HepG2 (cell line): ENCODE results near the gene NPB. TPM values are rescaled to one million over a fixed set of nuclear protein-coding genes. Genes with fewer than 3 reads are reported as not detected.
A peak's percentile ranks its signal among the peaks of the same experiment; 100 is the strongest.

Source experiments
- AGO2 ChIP-seq: fragments of 200-400 bp; formaldehyde crosslinking; optimal IDR thresholded peaks from 2 replicates; pipeline ENCODE3; 2017; ENCODE audit warnings: mild to moderate bottlenecking, low read depth, low read length, moderate library complexity
- ATAD3A ChIP-seq: sonication (generic); formaldehyde crosslinking; IDR thresholded peaks from 2 replicates; pipeline ENCODE4 v1.4.0; 2020; ENCODE audit warnings: missing genetic modification reagents
- ATF4 ChIP-seq, 2 experiments: fragments of 450-650 bp in 1 of 2; sonication (generic) in 1 of 2; formaldehyde crosslinking; IDR thresholded peaks; 2 replicates each; pipeline versions ENCODE4 v1.5.0 to v1.8.0; 2020 to 2022; ENCODE audit warnings: mild to moderate bottlenecking in 1 of 2, missing genetic modification reagents in 1 of 2
- GMEB1 ChIP-seq: sonication (generic); formaldehyde crosslinking; IDR thresholded peaks from 2 replicates; pipeline ENCODE4 v1.5.1; 2020; ENCODE audit warnings: missing genetic modification reagents, mild to moderate bottlenecking, borderline replicate concordance
- HIVEP1 ChIP-seq: sonication (generic); formaldehyde crosslinking; IDR thresholded peaks from 2 replicates; pipeline ENCODE4 v1.4.0; 2020; ENCODE audit warnings: mild to moderate bottlenecking, missing genetic modification reagents
- KDM2A ChIP-seq: sonication (generic); formaldehyde crosslinking; IDR thresholded peaks from 2 replicates; pipeline ENCODE4 v1.4.0; 2020; ENCODE audit warnings: low read depth, missing genetic modification reagents, borderline replicate concordance
- KDM5B ChIP-seq: sonication (generic); formaldehyde crosslinking; IDR thresholded peaks from 2 replicates; pipeline ENCODE4 v1.4.0; 2020; ENCODE audit warnings: missing genetic modification reagents, mild to moderate bottlenecking, borderline replicate concordance
- NFKB2 ChIP-seq: sonication (generic); formaldehyde crosslinking; IDR thresholded peaks from 2 replicates; pipeline ENCODE4 v1.4.0; 2020; ENCODE audit warnings: missing genetic modification reagents, borderline replicate concordance
- PCBP1 ChIP-seq: fragments of 200-400 bp; formaldehyde crosslinking; IDR thresholded peaks from 2 replicates; pipeline ENCODE4 v1.6.1; 2017; ENCODE audit warnings: mild to moderate bottlenecking, low read depth, low read length, borderline replicate concordance
- SRSF1 ChIP-seq: fragments of 200-400 bp; formaldehyde crosslinking; optimal IDR thresholded peaks from 2 replicates; pipeline ENCODE3; 2017; ENCODE audit warnings: mild to moderate bottlenecking, low read depth, low read length, moderate library complexity
- TBX3 ChIP-seq: fragments of 450-650 bp; IDR thresholded peaks from 2 replicates; pipeline ENCODE4 v1.6.1; 2017; ENCODE audit warnings: antibody characterized with exemption, mild to moderate bottlenecking, inconsistent platforms, borderline replicate concordance
- TOE1 ChIP-seq: sonication (generic); formaldehyde crosslinking; IDR thresholded peaks from 2 replicates; pipeline ENCODE4 v1.4.0; 2020; ENCODE audit warnings: mild to moderate bottlenecking, missing genetic modification reagents
- U2AF1 ChIP-seq: fragments of 200-400 bp; formaldehyde crosslinking; optimal IDR thresholded peaks from 2 replicates; pipeline ENCODE3; 2017; ENCODE audit warnings: mild to moderate bottlenecking, low read depth, low read length
- ZBTB38 ChIP-seq: sonication (generic); formaldehyde crosslinking; IDR thresholded peaks from 2 replicates; pipeline ENCODE4 v1.5.1; 2020; ENCODE audit warnings: mild to moderate bottlenecking, missing genetic modification reagents
- ZC3H13 ChIP-seq: sonication (generic); formaldehyde crosslinking; IDR thresholded peaks from 2 replicates; pipeline ENCODE4 v1.8.1; 2023; ENCODE audit warnings: mild to moderate bottlenecking, missing genetic modification reagents, moderate library complexity
- ZFP41 ChIP-seq: sonication (generic); formaldehyde crosslinking; IDR thresholded peaks from 2 replicates; pipeline ENCODE4 v1.4.0; 2020; ENCODE audit warnings: mild to moderate bottlenecking, missing genetic modification reagents, borderline replicate concordance
- ZNF260 ChIP-seq: sonication (generic); formaldehyde crosslinking; IDR thresholded peaks from 2 replicates; pipeline ENCODE4 v1.4.0; 2020; ENCODE audit warnings: missing genetic modification reagents, low read depth, mild to moderate bottlenecking, borderline replicate concordance
- ZNF691 ChIP-seq: sonication (generic); formaldehyde crosslinking; IDR thresholded peaks from 2 replicates; pipeline ENCODE4 v1.4.0; 2020; ENCODE audit warnings: missing genetic modification reagents, low read depth, mild to moderate bottlenecking, borderline replicate concordance
- polyA plus RNA-seq, 8 experiments: library from polyadenylated mRNA; depleted of rRNA in 3 of 8; stranded (reverse) in 7 of 8; unstranded in 1 of 8; fragments of >200 nt; fragmentation: Illumina TruSeq in 4 of 8; extraction: Trizol in 4 of 8; gene quantifications; 2 replicates each; pipeline versions ENCODE4 v1.2.1 to v1.2.3, GENCODE V29; 2011 to 2016; ENCODE audit warnings: low read depth in 4 of 8, missing spikeins in 1 of 8, mixed read lengths in 1 of 8; ENCODE audit not compliant: insufficient read depth in 1 of 8
- total RNA-seq, 5 experiments: library from RNA; depleted of rRNA; stranded (reverse); fragments of >200 nt; fragmentation: Illumina TruSeq; extraction: Trizol; gene quantifications; 2 replicates each; pipeline ENCODE4 v1.2.3, GENCODE V29; 2016; ENCODE audit warnings: low read depth in 1 of 5
- TF ChIP-seq, protein P1 (sequence below): sonication (generic); formaldehyde crosslinking; IDR thresholded peaks from 2 replicates; pipeline ENCODE4 v1.8.0; 2023; ENCODE audit warnings: mild to moderate bottlenecking, missing genetic modification reagents
- TF ChIP-seq, protein P2 (sequence below): sonication (generic); formaldehyde crosslinking; IDR thresholded peaks from 2 replicates; pipeline ENCODE4 v1.4.0; 2020; ENCODE audit warnings: missing genetic modification reagents
- TF ChIP-seq, protein P3 (sequence below): sonication (generic); formaldehyde crosslinking; IDR thresholded peaks from 2 replicates; pipeline ENCODE4 v1.8.0; 2022; ENCODE audit warnings: low read depth, missing genetic modification reagents

NPB gene
- total and polyA plus RNA-seq, 2 of the 13 experiments (the other 11 are each of a cell fraction or from before 2014, with no cell fraction given), result 0.11 to 0.93 TPM

DNA sequence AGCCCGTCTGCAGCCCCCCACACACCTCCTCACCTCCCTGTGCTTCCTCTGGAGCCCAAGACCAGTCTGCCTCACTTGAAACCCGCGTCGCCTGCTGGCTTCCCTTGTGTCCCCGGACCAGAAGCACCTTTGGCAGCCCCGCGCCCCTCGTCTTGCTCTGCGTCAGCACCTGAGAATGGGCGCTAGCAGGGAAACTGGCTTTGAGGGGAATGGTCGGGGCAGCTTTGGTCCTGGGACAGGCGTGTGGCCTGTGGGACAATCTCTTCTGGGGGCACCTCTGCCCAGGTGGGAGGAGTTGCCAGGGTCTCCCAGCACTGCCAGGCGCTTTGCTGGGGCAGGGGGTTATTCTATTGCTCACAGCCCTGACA lies 29.1 kb downstream of the NPB start (continued):
- TF ChIP-seq NFKB2 (CRISPR knock-in tag), result no peak
- no peak for TF ChIP-seq TBX3
- TF ChIP-seq ATF4 (CRISPR knock-in tag; IDR thresholded peaks at IDR 0.05), result no peak
- no peak for TF ChIP-seq KDM5B
- TF ChIP-seq, protein P1, sequence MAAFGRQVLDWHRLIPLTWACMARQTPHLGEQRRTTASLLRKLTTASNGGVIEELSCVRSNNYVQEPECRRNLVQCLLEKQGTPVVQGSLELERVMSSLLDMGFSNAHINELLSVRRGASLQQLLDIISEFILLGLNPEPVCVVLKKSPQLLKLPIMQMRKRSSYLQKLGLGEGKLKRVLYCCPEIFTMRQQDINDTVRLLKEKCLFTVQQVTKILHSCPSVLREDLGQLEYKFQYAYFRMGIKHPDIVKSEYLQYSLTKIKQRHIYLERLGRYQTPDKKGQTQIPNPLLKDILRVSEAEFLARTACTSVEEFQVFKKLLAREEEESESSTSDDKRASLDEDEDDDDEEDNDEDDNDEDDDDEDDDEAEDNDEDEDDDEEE (CRISPR knock-in tag), result no peak
- TF ChIP-seq ZBTB38 (CRISPR knock-in tag), result no peak
- no peak for TF ChIP-seq GMEB1 (CRISPR knock-in tag)
- TF ChIP-seq HIVEP1 (CRISPR knock-in tag), result peak; percentile 10; the same call in 1 of the 2 replicates
- TF ChIP-seq ZNF260 (CRISPR knock-in tag), result no peak
- peak; percentile 98 for TF ChIP-seq AGO2
- no peak for TF ChIP-seq ZNF691 (CRISPR knock-in tag)
- TF ChIP-seq TOE1 (CRISPR knock-in tag), result no peak
- TF ChIP-seq, protein P2, sequence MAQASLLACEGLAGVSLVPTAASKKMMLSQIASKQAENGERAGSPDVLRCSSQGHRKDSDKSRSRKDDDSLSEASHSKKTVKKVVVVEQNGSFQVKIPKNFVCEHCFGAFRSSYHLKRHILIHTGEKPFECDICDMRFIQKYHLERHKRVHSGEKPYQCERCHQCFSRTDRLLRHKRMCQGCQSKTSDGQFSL (CRISPR knock-in tag), result no peak
- no peak for TF ChIP-seq KDM2A (CRISPR knock-in tag)
- TF ChIP-seq ATAD3A (CRISPR knock-in tag), result no peak
- TF ChIP-seq, protein P3, sequence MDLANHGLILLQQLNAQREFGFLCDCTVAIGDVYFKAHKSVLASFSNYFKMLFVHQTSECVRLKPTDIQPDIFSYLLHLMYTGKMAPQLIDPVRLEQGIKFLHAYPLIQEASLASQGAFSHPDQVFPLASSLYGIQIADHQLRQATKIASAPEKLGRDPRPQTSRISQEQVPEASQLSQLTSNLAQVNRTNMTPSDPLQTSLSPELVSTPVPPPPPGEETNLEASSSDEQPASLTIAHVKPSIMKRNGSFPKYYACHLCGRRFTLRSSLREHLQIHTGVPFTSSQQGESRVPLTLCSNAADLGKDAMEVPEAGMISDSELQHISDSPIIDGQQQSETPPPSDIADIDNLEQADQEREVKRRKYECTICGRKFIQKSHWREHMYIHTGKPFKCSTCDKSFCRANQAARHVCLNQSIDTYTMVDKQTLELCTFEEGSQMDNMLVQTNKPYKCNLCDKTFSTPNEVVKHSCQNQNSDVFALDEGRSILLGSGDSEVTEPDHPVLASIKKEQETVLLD (CRISPR knock-in tag), result no peak
- peak; percentile 32 for TF ChIP-seq U2AF1
- TF ChIP-seq PCBP1, result 0 out of 2 replicates have a peak, but pooled peaks have one; percentile 75
- peak; percentile 44 for TF ChIP-seq ZC3H13 (CRISPR knock-in tag)
- TF ChIP-seq SRSF1, result no peak
- no peak for TF ChIP-seq ZFP41 (CRISPR knock-in tag)
